B cell (primary cell): ENCODE data around the gene SLC26A3. TPM values are rescaled to one million over a fixed set of nuclear protein-coding genes. Genes with fewer than 3 reads are reported as not detected.

Experiments used
- ATAC-seq: fragments of 200-7000 bp; cut with Tn5 transposase; one replicate; pipeline ENCODE4 v1.10.0; 2021; ENCODE audit warnings: low read depth, mild to moderate bottlenecking, moderate number of reproducible peaks, moderate library complexity
- CTCF ChIA-PET: fragments of 350-600 bp; sonication (Branson Sonifier 250); formaldehyde crosslinking; loops from one replicate; lab custom pipeline; 2021; ENCODE audit warnings: antibody characterized with exemption, inconsistent platforms; lab: Charles Lee
- POLR2A ChIA-PET: fragments of 350-600 bp; sonication (Branson Sonifier 250); formaldehyde crosslinking; loops from one replicate; lab custom pipeline; 2021; ENCODE audit warnings: antibody characterized with exemption; lab: Charles Lee
- DNase-seq: peaks from one replicate; pipeline ENCODE4 v3.0.0; 2013
- H2AFZ ChIP-seq: 2 replicates; pipeline ENCODE4 v1.6.1; 2012; ENCODE audit warnings: mild to moderate bottlenecking, low read depth, low read length; ENCODE audit not compliant: insufficient read depth, poor library complexity, severe bottlenecking
- H3K27ac ChIP-seq, 2 donors: 1 replicate in 1 of 2; 2 replicates in 1 of 2; pipeline ENCODE4 v1.5.1; 2012 to 2013; ENCODE audit warnings: low read length in 2 of 2, mild to moderate bottlenecking in 2 of 2, moderate library complexity in 1 of 2
- H3K27me3 ChIP-seq, 4 experiments: fragments of 200-600 bp in 1 of 4; sonication (generic) in 1 of 4; replicated peaks in 1 of 4; 1 replicate in 2 of 4; 2 replicates in 2 of 4; pipeline versions ENCODE4 v1.6.1 to v1.7.0; 2013 to 2016; ENCODE audit warnings: low read length in 3 of 4, mild to moderate bottlenecking in 2 of 4, mixed read lengths in 1 of 4, moderate library complexity in 1 of 4; ENCODE audit not compliant: insufficient read depth in 4 of 4, control insufficient read depth in 3 of 4; ENCODE audit errors: control extremely low read depth in 1 of 4
- H3K36me3 ChIP-seq, 2 experiments: replicated peaks in 1 of 2; 1 replicate in 1 of 2; 2 replicates in 1 of 2; pipeline versions ENCODE4 v1.6.1 to v1.7.1; 2013; ENCODE audit warnings: low read length in 1 of 2; ENCODE audit not compliant: insufficient read depth in 2 of 2, control insufficient read depth in 1 of 2; ENCODE audit errors: control extremely low read depth in 1 of 2, extremely low read depth in 1 of 2
- H3K4me1 ChIP-seq, 2 donors: fragments of 200-600 bp in 1 of 2; sonication (generic) in 1 of 2; 1 replicate in 1 of 2; 2 replicates in 1 of 2; pipeline versions ENCODE4 v1.5.1 to v1.6.1; 2013 to 2017; ENCODE audit warnings: low read length in 2 of 2; ENCODE audit not compliant: control insufficient read depth in 2 of 2, insufficient read depth in 2 of 2
- H3K4me2 ChIP-seq: replicated peaks from 2 replicates; pipeline ENCODE3; 2012; ENCODE audit warnings: mild to moderate bottlenecking, low read depth, low read length; ENCODE audit not compliant: poor library complexity, severe bottlenecking
- H3K4me3 ChIP-seq, 5 experiments: fragments of 200-600 bp in 1 of 5; sonication (generic) in 1 of 5; 1 replicate in 3 of 5; 2 replicates in 2 of 5; pipeline versions ENCODE4 v1.5.1 to v1.7.0; 2011 to 2016; ENCODE audit warnings: low read length in 4 of 5, mild to moderate bottlenecking in 4 of 5, low read depth in 2 of 5, control low read depth in 1 of 5, moderate library complexity in 1 of 5; ENCODE audit not compliant: insufficient read depth in 1 of 5; ENCODE audit errors: control extremely low read depth in 1 of 5, extremely low read depth in 1 of 5
- H3K79me2 ChIP-seq: fragments of 200-600 bp; sonication (generic); one replicate; pipeline ENCODE4 v1.6.0; 2016; ENCODE audit warnings: low read length; ENCODE audit not compliant: control insufficient read depth, insufficient read depth
- H3K9ac ChIP-seq: fragments of 200-600 bp; sonication (generic); 2 replicates; pipeline ENCODE4 v1.6.1; 2017; ENCODE audit warnings: mild to moderate bottlenecking, low read length, moderate library complexity
- H3K9me3 ChIP-seq, 3 donors: one replicate each; pipeline versions ENCODE4 v1.6.1 to v1.7.1; 2013; ENCODE audit warnings: low read length in 2 of 3; ENCODE audit not compliant: control insufficient read depth in 2 of 3, insufficient read depth in 1 of 3; ENCODE audit errors: control extremely low read depth in 1 of 3
- H4K20me1 ChIP-seq: 2 replicates; pipeline ENCODE4 v1.6.0; 2012; ENCODE audit warnings: mild to moderate bottlenecking, low read length; ENCODE audit not compliant: insufficient read depth, control insufficient read depth, poor library complexity, severe bottlenecking
- H3K27ac Mint-ChIP-seq: one replicate; pipeline ENCODE4 v1.8.0; 2021; ENCODE audit warnings: mixed read lengths
- H3K27me3 Mint-ChIP-seq: one replicate; pipeline ENCODE4 v1.8.0; 2021; ENCODE audit warnings: mixed read lengths
- H3K4me1 Mint-ChIP-seq: one replicate; pipeline ENCODE4 v1.8.0; 2021; ENCODE audit warnings: mixed read lengths
- H3K4me3 Mint-ChIP-seq: one replicate; pipeline ENCODE4 v1.8.0; 2021; ENCODE audit warnings: mixed read lengths
- H3K9me3 Mint-ChIP-seq: one replicate; pipeline ENCODE4 v1.8.0; 2022; ENCODE audit warnings: mixed read lengths; ENCODE audit not compliant: insufficient read depth
- CTCF ChIP-seq: fragments of 200-600 bp; IDR thresholded peaks from one replicate; pipeline ENCODE4 v1.8.0; 2022; ENCODE audit warnings: antibody characterized with exemption, mild to moderate bottlenecking
- EZH2 ChIP-seq: IDR thresholded peaks from 2 replicates; pipeline ENCODE4 v1.6.1; 2012; ENCODE audit warnings: borderline replicate concordance, low read depth, mild to moderate bottlenecking, moderate library complexity, low read length; ENCODE audit not compliant: insufficient read depth, poor library complexity, severe bottlenecking
- WGBS: methylation state at CpG from one replicate; pipeline ENCODE4 v1.1.5; 2013; ENCODE audit warnings: missing lambda C conversion rate; ENCODE audit not compliant: insufficient coverage; 5-methylcytosine and 5-hydroxymethylcytosine counted together
- intact Hi-C: fragments of 100-400 bp; cut with micrococcal nuclease; formaldehyde crosslinking; loops from one replicate; pipeline ENCODE4 v1.10.0; 2022
- polyA minus RNA-seq: library from RNA; depleted of rRNA, polyadenylated mRNA; stranded (reverse); fragments of >200 nt; gene quantifications from 2 replicates; pipeline ENCODE4 v1.2.3, GENCODE V29; 2012
- polyA plus RNA-seq: library from polyadenylated mRNA; depleted of rRNA; stranded (reverse); fragments of >200 nt; gene quantifications from 2 replicates; pipeline ENCODE4 v1.2.3, GENCODE V29; 2012
- total RNA-seq, 2 donors: library from RNA; stranded (reverse); fragments of 120-200 nt in 1 of 2; gene quantifications; 1 replicate in 1 of 2; 2 replicates in 1 of 2; pipeline versions ENCODE4 v1.2.3 to v1.2.4, GENCODE V29; 2013 to 2022

SLC26A3 gene
- total RNA-seq (not detected in 2 replicates), polyA plus RNA-seq (not detected in 2 replicates), polyA minus RNA-seq (not detected in 2 replicates)
- total RNA-seq (2013) = not detected

- no peak within 1 kb of the TSS for H3K9ac ChIP-seq
- H3K27me3 Mint-ChIP-seq = peaks cover 24% of the 10 kb centered on the region
- H3K27ac Mint-ChIP-seq = no peak within 1 kb of the TSS
- intact Hi-C loops = no loop called here
- DNase-seq (no peak), ATAC-seq (no peak)
- ChIA-PET POLR2A (no interaction called here), CTCF (no interaction called here)
- H3K4me3 Mint-ChIP-seq = no peak within 1 kb of the TSS
- no peaks in the 10 kb centered on the region for H3K4me1 ChIP-seq
- H3K4me1 Mint-ChIP-seq = no peaks in the 10 kb centered on the region
- no peak for TF ChIP-seq EZH2
- TF ChIP-seq CTCF = no peak
- H3K27ac ChIP-seq = no peak within 1 kb of the TSS
- no peaks in the 10 kb centered on the region for H4K20me1 ChIP-seq
- WGBS = no CpG with 5 or more reads among the region's 2 CpGs
- H3K4me2 ChIP-seq = no peak within 1 kb of the TSS
- no peaks in the 10 kb centered on the region for H3K79me2 ChIP-seq
- no peaks in the 10 kb centered on the region for H3K36me3 ChIP-seq
- H2AFZ ChIP-seq = no peak within 1 kb of the TSS
- no peak within 1 kb of the TSS for H3K4me3 ChIP-seq
- no peaks in the 10 kb centered on the region for H3K9me3 ChIP-seq
- H3K9me3 Mint-ChIP-seq = no peaks in the 10 kb centered on the region
- H3K27me3 ChIP-seq = peaks cover 0 to 4% (median 0%) of the 10 kb centered on the region in 4 experiments
Measured at GRCh38 chr7:107803009-107803610, at the start of gene SLC26A3. SLC26A3 (minus strand) TSS chr7:107803223; CDS start chr7:107794509, 8,714 bp downstream.

- H3K36me3 ChIP-seq = no peaks in the 10 kb centered on the region
- no peaks in the 10 kb centered on the region for H3K79me2 ChIP-seq
- no peak for DNase-seq
- Mint-ChIP-seq H3K4me3 (no peak overlapping the region), H3K27ac (no peak overlapping the region), H3K27me3 (peaks cover 27% of the 10 kb centered on the region), H3K9me3 (peaks cover 2% of the 10 kb centered on the region), H3K4me1 (no peaks in the 10 kb centered on the region)
- CTCF ChIA-PET = no interaction called here
- no peaks in the 10 kb centered on the region for H4K20me1 ChIP-seq
- intact Hi-C loops = no loop called here
- WGBS = no CpG with 5 or more reads among the region's 1 CpG
- no peak overlapping the region for H2AFZ ChIP-seq
- no peak for TF ChIP-seq CTCF
- H3K4me2 ChIP-seq = no peak overlapping the region
- H3K4me1 ChIP-seq = no peaks in the 10 kb centered on the region
- H3K9ac ChIP-seq = no peak overlapping the region
- peaks cover 0 to 4% (median 0%) of the 10 kb centered on the region in 4 experiments for H3K27me3 ChIP-seq
- no peak for ATAC-seq
- no peak overlapping the region for H3K27ac ChIP-seq
- H3K4me3 ChIP-seq = no peak overlapping the region
- POLR2A ChIA-PET = no interaction called here
- H3K9me3 ChIP-seq = peaks cover 0 to 9% (median 0%) of the 10 kb centered on the region in 3 donors
Measured at GRCh38 chr7:107850643-107851042, 47.6 kb upstream of the SLC26A3 start.
